Type B pancreatic cell (in vitro differentiated cells): ENCODE measurements around the gene ACSL1. TPM values are rescaled to one million over a fixed set of nuclear protein-coding genes. Genes with fewer than 3 reads are reported as not detected.

Source experiments
- DNase-seq: peaks from one replicate; pipeline ENCODE4 v3.0.0; 2021; ENCODE audit warnings: mixed read lengths; ENCODE audit not compliant: unreplicated experiment; ENCODE audit errors: extremely low spot score
- H3K27ac Mint-ChIP-seq: 2 replicates; pipeline ENCODE4 v1.8.0; 2021; ENCODE audit warnings: mild to moderate bottlenecking, mixed read lengths
- H3K27me3 Mint-ChIP-seq: 2 replicates; pipeline ENCODE4 v1.8.0; 2021; ENCODE audit warnings: mixed read lengths
- H3K36me3 Mint-ChIP-seq: 2 replicates; pipeline ENCODE4 v1.8.0; 2021; ENCODE audit warnings: mixed read lengths
- H3K4me1 Mint-ChIP-seq: one replicate; pipeline ENCODE4 v1.8.0; 2021; ENCODE audit warnings: mixed read lengths; ENCODE audit not compliant: unreplicated experiment
- H3K4me3 Mint-ChIP-seq: 2 replicates; pipeline ENCODE4 v1.8.0; 2021; ENCODE audit warnings: mild to moderate bottlenecking, mixed read lengths
- H3K9me3 Mint-ChIP-seq: 2 replicates; pipeline ENCODE4 v1.8.0; 2021; ENCODE audit warnings: mixed read lengths
- total RNA-seq: library from RNA; stranded (reverse); gene quantifications from 2 replicates; pipeline ENCODE4 v1.2.1, GENCODE V29; 2021; ENCODE audit warnings: low replicate concordance
- TF ChIP-seq, protein P1 (sequence below): fragments of 200-600 bp; sonication (generic); conservative IDR thresholded peaks from 2 replicates; pipeline ENCODE4 v1.5.0; 2021; ENCODE audit warnings: antibody characterized with exemption, mild to moderate bottlenecking

ACSL1 gene
- total RNA-seq, 1 donor from 2014 or later: 89.0 TPM

DNA sequence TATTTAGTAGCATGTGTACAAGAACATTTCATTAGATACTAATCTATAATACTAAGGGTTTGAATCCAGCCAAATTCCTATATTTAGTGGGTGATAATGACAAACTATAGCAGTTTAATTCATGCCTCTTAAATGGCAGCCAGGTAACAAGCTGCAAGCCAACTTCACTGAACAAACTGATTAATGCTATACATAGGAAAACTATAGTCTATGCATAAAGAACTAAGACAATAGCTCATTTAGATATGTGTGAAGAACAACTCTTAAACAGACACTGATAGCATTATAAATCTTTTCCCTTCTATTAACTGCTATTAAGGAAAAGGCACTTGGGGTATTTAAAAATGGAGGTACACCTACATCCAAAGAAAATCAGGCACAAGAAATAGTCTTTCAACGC, 19.1 kb downstream of the ACSL1 start:
- Mint-ChIP-seq H3K4me3 (no peak overlapping the region), H3K27ac (no peak overlapping the region), H3K4me1 (peaks cover 48% of the 10 kb centered on the region), H3K27me3 (peaks cover 3% of the 10 kb centered on the region), H3K36me3 (peaks cover 4% of the 10 kb centered on the region), H3K9me3 (peaks cover 5% of the 10 kb centered on the region)
- TF ChIP-seq, protein P1, sequence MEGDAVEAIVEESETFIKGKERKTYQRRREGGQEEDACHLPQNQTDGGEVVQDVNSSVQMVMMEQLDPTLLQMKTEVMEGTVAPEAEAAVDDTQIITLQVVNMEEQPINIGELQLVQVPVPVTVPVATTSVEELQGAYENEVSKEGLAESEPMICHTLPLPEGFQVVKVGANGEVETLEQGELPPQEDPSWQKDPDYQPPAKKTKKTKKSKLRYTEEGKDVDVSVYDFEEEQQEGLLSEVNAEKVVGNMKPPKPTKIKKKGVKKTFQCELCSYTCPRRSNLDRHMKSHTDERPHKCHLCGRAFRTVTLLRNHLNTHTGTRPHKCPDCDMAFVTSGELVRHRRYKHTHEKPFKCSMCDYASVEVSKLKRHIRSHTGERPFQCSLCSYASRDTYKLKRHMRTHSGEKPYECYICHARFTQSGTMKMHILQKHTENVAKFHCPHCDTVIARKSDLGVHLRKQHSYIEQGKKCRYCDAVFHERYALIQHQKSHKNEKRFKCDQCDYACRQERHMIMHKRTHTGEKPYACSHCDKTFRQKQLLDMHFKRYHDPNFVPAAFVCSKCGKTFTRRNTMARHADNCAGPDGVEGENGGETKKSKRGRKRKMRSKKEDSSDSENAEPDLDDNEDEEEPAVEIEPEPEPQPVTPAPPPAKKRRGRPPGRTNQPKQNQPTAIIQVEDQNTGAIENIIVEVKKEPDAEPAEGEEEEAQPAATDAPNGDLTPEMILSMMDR: no peak
- DNase-seq: no peak

DNA sequence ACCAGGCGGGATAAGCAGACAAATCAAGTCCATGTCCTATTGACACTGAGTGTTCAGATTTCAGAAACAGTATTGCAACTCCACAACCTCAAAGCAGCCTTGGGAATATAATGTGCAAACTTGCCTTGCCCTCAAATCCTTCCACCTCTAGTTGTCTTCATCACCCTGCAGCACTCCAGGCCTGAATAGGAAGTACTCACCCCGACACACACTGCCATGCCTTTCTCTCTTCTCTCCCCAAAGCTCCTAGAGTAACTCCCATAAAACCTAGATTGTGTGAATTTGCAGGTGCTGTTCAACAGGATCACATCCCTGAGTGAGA, 19.6 kb downstream of the ACSL1 start:
- peaks cover 3% of the 10 kb centered on the region for H3K27me3 Mint-ChIP-seq
- DNase-seq: no peak
- peaks cover 5% of the 10 kb centered on the region for H3K9me3 Mint-ChIP-seq
- H3K4me3 Mint-ChIP-seq: peak overlapping the region; percentile 80
- peaks cover 51% of the 10 kb centered on the region for H3K4me1 Mint-ChIP-seq
- peaks cover 4% of the 10 kb centered on the region for H3K36me3 Mint-ChIP-seq
- TF ChIP-seq, protein P1: no peak
- peak overlapping the region; percentile 79 for H3K27ac Mint-ChIP-seq

DNA sequence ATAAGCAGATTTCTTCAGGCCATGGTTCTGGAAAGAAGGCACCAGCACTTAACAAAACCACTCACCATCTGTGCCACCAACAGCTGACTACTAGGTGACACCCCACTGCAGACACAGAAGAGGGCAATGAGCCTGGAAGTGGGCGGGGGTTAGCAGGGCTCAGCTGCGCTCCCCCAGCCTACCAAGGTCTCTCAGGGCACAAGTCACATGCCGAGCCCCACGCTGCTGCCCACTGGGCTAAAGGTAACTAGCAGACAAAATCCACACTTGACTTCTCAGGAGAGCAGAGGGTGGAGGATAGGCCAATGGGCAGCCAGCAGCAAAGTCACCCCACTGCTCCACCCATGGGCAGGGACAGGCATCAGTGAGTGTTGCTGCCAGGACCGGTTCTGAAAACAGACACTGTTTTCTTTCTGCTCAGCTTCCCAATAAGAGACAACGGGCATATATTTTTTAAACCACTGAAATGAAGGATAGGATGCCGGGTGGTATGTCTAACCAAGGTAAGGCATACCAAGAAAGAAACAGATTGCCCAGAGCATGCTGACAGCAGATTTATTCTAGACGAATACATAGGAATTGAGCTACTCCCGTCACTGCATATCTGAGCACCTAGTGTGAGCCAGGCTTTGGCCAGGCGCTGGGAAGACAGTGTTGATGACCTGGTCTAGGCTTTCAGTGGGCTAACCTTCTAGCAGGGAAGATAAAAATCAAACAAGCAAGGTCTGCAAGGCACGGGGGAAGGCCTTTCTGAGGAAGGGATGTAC, 20.1 kb downstream of the ACSL1 start:
- H3K36me3 Mint-ChIP-seq: peaks cover 4% of the 10 kb centered on the region
- H3K27me3 Mint-ChIP-seq: peaks cover 3% of the 10 kb centered on the region
- peak overlapping the region; percentile 79 for H3K27ac Mint-ChIP-seq
- TF ChIP-seq, protein P1: no peak
- peak overlapping the region; percentile 80 for H3K4me3 Mint-ChIP-seq
- DNase-seq: no peak
- H3K9me3 Mint-ChIP-seq: peaks cover 5% of the 10 kb centered on the region
- peaks cover 49% of the 10 kb centered on the region for H3K4me1 Mint-ChIP-seq

DNA sequence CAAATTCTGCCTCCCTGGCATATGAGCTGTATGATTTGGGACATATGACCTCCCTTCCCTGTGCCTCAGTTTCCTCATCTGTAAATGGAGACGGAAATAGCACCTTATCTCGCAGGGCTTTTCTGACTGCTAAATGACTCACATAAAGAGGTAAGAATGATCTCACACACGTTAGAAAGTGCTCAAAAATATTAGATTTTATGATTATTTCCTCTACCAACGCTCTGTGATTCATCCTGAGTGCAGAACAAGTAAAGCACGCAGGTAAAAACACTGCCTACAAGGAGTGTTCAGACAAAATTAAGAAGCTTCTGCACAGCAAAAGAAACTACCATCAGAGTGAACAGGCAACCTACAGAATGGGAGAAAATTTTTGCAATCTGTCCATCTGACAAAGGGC, 21.1 kb downstream of the ACSL1 start:
- Mint-ChIP-seq H3K27me3 (no peaks in the 10 kb centered on the region), H3K27ac (peak overlapping the region; percentile 84), H3K36me3 (peaks cover 4% of the 10 kb centered on the region), H3K4me1 (peaks cover 43% of the 10 kb centered on the region), H3K4me3 (peak overlapping the region; percentile 80), H3K9me3 (peaks cover 5% of the 10 kb centered on the region)
- TF ChIP-seq, protein P1: no peak
- no peak for DNase-seq

DNA sequence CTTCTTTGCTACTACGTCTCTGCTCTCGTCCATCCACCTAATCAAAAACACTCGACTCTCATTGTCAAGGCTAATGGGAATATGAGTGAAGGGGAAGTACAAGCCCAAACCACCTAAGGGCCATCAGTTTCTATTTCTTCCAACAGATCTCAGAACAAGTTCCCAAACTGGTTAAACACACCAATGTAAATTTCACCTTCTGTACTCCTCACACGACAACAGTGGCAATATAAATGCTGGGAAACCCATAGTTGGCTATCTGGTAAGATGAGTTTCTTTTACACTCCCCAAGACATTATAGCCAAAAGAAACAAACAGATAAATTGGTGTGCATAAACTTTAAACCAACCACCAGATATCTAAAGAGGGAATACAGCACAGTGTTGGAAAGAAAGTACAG, 21.9 kb downstream of the ACSL1 start:
- TF ChIP-seq, protein P1: no peak
- H3K9me3 Mint-ChIP-seq: peaks cover 5% of the 10 kb centered on the region
- peaks cover 38% of the 10 kb centered on the region for H3K4me1 Mint-ChIP-seq
- peak overlapping the region; percentile 74 for H3K4me3 Mint-ChIP-seq
- H3K36me3 Mint-ChIP-seq: peaks cover 4% of the 10 kb centered on the region
- H3K27me3 Mint-ChIP-seq: no peaks in the 10 kb centered on the region
- no peak for DNase-seq
- H3K27ac Mint-ChIP-seq: peak overlapping the region; percentile 84
